Measurements from ENCODE around the gene UBE2D2.

Gene UBE2D2

GRCh38 chr5:139663207-139664085, 102.3 kb downstream of the UBE2D2 start:
- no peak for DNase-seq

GRCh38 chr5:139664086-139664693, 103.1 kb downstream of the UBE2D2 start:
- DNase-seq: no peak

GRCh38 chr5:139664727-139665351, 103.7 kb downstream of the UBE2D2 start:
- no peak for DNase-seq

- DNase-seq: no peak
These were observed 104.5 kb downstream of the UBE2D2 start for GRCh38 chr5:139665626-139666025.

GRCh38 chr5:139666551-139666950, 105.4 kb downstream of the UBE2D2 start:
- no peak for DNase-seq

- no peak for DNase-seq
These were observed 106.0 kb downstream of the UBE2D2 start for GRCh38 chr5:139667001-139667729.

- DNase-seq: no peak
These were observed 106.6 kb downstream of the UBE2D2 start for GRCh38 chr5:139667730-139668063.

- DNase-seq: no peak
These were observed 107.1 kb downstream of the UBE2D2 start for GRCh38 chr5:139668064-139668880.

- DNase-seq: no peak
These were observed 108.0 kb downstream of the UBE2D2 start for GRCh38 chr5:139668924-139669661.

GRCh38 chr5:139669662-139670368, 108.7 kb downstream of the UBE2D2 start:
- no peak for DNase-seq

GRCh38 chr5:139670369-139671095, 109.4 kb downstream of the UBE2D2 start:
- DNase-seq: no peak

- DNase-seq: no peak
These were observed 110.1 kb downstream of the UBE2D2 start for GRCh38 chr5:139671096-139671841.

GRCh38 chr5:139675213-139675612, 114.1 kb downstream of the UBE2D2 start:
- DNase-seq: no peak

GRCh38 chr5:139675825-139676224, 114.7 kb downstream of the UBE2D2 start:
- no peak for DNase-seq

GRCh38 chr5:139676406-139676805, 115.3 kb downstream of the UBE2D2 start:
- DNase-seq: no peak

- no peak for DNase-seq
These were observed 116.0 kb downstream of the UBE2D2 start for GRCh38 chr5:139676951-139677735.
